Endothelial cell of umbilical vein (primary cell): ENCODE results near the gene TFIP11.

Source experiments
- CTCF ChIP-seq, 2 donors: IDR thresholded peaks; 1 replicate in 1 of 2; 2 replicates in 1 of 2; pipeline ENCODE4 v1.5.1; 2011; ENCODE audit warnings: low read length in 2 of 2, mild to moderate bottlenecking in 2 of 2, moderate library complexity in 2 of 2, control low read depth in 1 of 2, inconsistent platforms in 1 of 2, low read depth in 1 of 2; ENCODE audit not compliant: insufficient read depth in 1 of 2; ENCODE audit errors: extremely low read depth in 1 of 2
- EZH2 ChIP-seq: IDR thresholded peaks from 2 replicates; pipeline ENCODE4 v1.6.1; 2012; ENCODE audit warnings: borderline replicate concordance, low read depth, mild to moderate bottlenecking, moderate library complexity, low read length, inconsistent platforms; ENCODE audit not compliant: severe bottlenecking
- GATA2 ChIP-seq: IDR thresholded peaks from 2 replicates; pipeline ENCODE4 v1.7.0; 2011; ENCODE audit warnings: low read depth, mild to moderate bottlenecking, moderate library complexity, mixed read lengths, low read length; ENCODE audit not compliant: insufficient read length, insufficient read depth
- JUN ChIP-seq: IDR thresholded peaks from 2 replicates; pipeline ENCODE4 v1.6.1; 2011; ENCODE audit warnings: borderline replicate concordance, low read depth; ENCODE audit not compliant: insufficient read length, insufficient read depth
- MAX ChIP-seq: IDR thresholded peaks from 2 replicates; pipeline ENCODE4 v1.6.1; 2011; ENCODE audit not compliant: insufficient read depth, insufficient read length
- MYC ChIP-seq: IDR thresholded peaks from one replicate; pipeline ENCODE4 v1.6.1; 2011; ENCODE audit warnings: mild to moderate bottlenecking, low read depth, low read length
- POLR2A ChIP-seq: IDR thresholded peaks from 2 replicates; pipeline ENCODE4 v1.6.1; 2012; ENCODE audit warnings: low read depth, mild to moderate bottlenecking, control low read depth, low read length
- POLR2AphosphoS5 ChIP-seq: IDR thresholded peaks from 2 replicates; pipeline ENCODE4 v1.6.1; 2012; ENCODE audit warnings: low read depth, mild to moderate bottlenecking, control low read depth, low read length, moderate library complexity; ENCODE audit not compliant: insufficient read depth

GRCh38 chr22:26559961-26560575 lies 47.8 kb upstream of the TFIP11 start:
- TF ChIP-seq CTCF (IDR thresholded peaks at IDR 0.05; ENCODE audit: extremely low read depth in 1 of 2, insufficient read depth in 1 of 2, low read depth in 1 of 2, low read length in 2 of 2) (no peak), EZH2 (no peak), POLR2AphosphoS5 (no peak), POLR2A (no peak), MAX (no peak), JUN (no peak), MYC (no peak), GATA2 (no peak)
